HG03280 (cell line): ENCODE results near the gene HTT.
"Not testable (repeated sequence)": the region's sequence is repeated elsewhere in the genome, so short reads cannot be mapped to it uniquely, and the experiment has no call there.

Source experiments
- ATAC-seq: cut with Tn5 transposase; IDR thresholded peaks from one replicate; pipeline ENCODE4 v1.9.1; 2021; ENCODE audit warnings: mild to moderate bottlenecking, moderate library complexity; ENCODE audit not compliant: unreplicated experiment

The HTT gene

DNA sequence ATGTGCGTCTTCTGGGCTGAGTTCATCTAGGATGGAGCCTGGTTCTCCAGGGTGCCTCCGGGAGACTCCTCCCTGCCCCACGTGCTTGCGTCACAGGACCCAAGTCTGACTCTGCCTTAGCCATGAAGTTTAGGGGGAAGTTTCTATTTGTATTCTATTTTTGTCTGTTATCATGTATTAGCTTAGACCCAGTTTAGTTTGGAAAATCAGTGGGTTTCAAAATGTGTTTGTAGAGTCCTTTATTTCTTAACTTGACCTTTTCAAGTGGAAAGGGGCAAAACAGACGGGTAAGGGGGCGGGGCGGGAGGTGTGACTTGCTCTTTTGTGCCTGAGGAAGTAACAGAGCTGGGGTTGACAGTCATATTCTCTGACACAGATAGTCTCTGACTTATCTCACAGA lies 86.0 kb downstream of the HTT start:
- no peak for ATAC-seq

DNA sequence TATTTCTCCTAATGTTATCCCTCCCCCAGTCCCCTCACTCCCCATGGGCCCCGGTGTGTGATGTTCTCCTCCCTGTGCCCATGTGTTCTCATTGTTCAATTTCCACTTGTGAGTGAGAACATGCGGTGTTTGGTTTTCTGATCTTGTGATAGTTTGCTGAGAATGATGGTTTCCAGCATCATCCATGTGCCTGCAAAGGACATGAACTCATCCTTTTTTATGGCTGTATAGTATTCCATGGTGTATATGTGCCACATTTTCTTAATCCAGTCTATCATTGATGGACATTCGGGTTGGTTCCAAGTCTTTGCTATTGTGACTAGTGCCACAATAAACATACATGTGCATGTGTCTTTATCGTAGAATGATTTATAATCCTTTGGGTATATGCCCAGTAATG lies 86.6 kb downstream of the HTT start:
- not testable (repeated sequence) for ATAC-seq

DNA sequence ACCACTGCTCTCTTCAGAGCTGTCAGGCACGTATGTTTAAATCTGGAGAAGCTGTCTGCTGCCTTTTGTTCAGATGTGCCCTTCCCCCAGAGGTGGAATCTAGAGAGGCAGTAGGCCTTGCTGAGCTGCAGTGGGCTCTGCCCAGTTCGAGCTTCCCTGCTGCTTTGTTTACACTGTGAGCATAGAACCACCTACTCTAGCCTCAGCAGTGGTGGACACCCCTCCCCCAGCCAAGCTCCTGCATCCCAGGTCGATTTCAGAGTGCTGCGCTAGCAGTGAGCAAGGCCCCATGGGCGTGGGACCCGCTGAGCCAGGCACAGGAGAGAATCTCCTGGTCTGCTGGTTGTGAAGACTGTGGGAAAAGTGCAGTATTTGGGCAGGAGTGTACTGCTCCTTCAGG lies 92.0 kb downstream of the HTT start:
- ATAC-seq: not testable (repeated sequence)

DNA sequence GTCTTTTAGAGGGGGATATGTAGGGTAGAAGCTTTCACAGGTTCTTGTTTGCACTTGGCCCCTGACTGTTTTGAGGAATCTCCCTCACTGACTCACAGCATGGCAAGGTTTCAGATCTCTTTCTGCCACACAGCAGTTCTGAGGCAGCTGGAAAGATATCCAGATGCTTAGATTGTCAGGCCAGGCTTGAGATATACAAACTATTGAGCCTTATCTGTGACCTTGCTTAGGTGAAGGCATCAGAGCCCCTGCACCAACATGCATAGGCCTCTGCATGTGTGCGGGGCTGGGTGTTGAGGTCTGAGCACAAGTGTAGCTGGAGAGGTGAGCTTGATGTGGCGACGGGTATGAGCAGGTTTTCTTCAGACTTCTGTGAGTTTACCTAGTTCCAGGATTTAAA lies 93.5 kb downstream of the HTT start:
- ATAC-seq: no peak

DNA sequence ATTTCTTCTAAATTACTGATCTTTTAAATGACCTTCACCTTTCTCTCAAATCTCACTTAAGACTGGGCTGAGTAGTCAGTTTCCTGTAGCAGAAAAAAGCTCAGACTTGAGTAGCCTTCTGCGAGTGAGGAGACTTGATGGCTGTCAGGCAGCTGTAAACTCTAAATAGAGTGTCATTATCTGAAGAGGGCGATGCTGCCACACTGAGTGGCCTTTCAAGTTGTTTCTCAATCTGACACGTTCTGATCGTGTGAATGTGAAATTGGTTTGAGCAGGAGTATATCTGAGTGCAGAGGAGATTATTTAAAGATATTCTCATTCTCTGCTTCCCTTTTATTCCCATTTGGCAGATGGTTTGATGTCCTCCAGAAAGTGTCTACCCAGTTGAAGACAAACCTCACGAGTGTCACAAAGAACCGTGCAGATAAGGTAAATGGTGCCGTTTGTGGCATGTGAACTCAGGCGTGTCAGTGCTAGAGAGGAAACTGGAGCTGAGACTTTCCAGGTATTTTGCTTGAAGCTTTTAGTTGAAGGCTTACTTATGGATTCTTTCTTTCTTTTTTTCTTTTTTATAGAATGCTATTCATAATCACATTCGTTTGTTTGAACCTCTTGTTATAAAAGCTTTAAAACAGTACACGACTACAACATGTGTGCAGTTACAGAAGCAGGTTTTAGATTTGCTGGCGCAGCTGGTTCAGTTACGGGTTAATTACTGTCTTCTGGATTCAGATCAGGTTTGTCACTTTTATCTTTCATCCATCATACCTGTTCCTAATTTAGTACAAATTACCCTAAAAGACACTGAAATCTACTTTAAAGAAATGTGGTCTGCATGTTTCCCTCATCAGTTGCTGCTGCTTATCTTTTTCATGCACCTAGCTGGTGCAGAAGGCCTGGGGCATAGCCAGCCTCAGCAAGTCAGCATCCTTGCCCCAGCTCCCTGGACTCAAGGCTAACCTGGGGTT lies 100.2 kb downstream of the HTT start:
- no peak for ATAC-seq

DNA sequence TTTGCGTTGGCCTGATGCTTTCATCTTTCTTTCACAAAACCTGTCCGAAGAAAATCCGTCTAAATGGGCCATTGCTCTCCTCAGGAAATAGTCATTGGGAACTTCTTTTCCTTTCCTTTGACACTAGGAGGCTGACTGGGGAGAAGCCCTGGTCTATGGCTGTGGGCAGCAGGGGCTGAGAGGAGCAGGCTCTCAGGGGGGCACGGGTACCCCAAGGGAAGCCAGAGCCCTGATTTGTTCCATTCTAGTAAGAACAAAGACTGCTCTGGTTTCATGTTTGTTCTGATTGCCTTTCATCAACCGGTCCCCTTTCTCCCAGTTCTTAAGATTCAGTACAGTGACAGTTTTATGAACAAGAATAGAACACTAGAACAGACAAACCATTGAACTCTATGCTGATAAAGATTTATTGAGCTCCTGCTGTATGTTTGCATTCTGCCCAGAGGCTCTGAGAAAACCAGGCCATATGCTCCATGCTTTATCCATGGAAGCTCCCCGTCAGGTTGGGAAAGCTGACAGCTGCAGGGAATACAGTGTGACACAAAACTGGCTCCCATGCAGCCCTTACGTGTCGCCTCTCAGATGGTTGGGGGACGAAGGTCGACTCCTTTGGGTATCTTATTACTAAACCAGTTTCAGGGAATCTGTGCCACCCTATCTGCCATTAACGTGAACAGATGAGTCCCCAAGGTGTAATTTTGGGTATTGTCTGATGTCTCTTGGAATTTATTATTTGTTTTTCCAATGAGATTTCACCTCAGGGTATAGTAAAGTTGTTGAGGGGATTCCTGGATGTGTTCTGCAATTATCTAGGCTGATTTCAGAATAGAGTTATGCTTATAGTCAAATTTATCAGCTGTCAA lies 102.1 kb downstream of the HTT start:
- ATAC-seq: no peak

DNA sequence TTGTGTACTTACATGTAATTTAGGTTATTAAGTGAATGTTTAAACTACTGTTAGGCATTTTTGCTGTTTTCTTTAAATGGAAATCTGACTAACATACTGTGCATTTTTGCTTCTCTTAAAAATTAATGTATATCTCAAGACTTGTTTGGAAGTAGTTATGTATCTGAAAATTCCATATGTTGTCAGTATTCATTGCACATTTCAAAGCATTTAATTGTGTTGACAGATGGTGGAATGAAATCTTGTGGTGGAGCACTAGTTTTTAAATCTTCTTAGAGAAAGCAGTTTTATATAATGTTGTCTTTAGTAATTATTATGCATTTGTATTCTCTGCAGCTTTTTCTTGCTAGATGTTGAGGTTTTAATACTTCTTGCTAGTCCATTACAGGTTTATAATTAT lies 102.9 kb downstream of the HTT start:
- no peak for ATAC-seq

DNA sequence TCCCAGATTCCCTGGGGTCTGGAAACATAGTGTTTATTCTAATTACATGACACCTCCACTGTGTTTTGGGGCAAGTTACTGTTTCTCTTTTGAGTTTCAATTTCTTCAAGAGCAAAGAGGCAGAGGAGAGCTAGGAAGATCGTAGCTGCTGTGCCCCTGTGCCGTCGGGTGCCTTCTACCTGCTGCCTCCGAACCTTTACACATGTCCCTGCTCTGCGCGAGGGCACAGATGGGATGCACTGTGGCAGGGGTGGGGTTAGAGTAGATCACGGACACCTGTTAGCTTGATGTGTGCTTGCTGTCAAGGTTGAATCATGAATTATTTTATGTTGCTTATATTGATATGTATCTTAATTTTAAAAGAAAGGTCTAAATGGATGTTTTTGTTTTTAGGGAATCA lies 103.4 kb downstream of the HTT start:
- ATAC-seq: no peak

DNA sequence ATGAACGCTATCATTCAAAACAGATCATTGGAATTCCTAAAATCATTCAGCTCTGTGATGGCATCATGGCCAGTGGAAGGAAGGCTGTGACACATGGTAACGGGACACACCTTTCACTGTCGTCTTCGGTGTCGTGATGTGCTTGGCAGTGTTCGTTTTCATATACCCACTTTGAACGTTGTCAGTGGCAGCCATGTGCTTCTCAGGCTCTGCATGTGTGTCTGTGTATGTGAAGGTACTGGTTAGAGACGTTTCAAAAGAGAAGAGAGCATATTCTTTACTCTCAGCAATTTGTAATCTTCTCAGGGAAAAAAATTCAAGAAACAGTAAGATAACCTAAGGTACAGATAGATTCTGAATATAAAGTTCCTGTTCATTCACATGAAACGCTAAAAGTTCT lies 103.9 kb downstream of the HTT start:
- no peak for ATAC-seq

DNA sequence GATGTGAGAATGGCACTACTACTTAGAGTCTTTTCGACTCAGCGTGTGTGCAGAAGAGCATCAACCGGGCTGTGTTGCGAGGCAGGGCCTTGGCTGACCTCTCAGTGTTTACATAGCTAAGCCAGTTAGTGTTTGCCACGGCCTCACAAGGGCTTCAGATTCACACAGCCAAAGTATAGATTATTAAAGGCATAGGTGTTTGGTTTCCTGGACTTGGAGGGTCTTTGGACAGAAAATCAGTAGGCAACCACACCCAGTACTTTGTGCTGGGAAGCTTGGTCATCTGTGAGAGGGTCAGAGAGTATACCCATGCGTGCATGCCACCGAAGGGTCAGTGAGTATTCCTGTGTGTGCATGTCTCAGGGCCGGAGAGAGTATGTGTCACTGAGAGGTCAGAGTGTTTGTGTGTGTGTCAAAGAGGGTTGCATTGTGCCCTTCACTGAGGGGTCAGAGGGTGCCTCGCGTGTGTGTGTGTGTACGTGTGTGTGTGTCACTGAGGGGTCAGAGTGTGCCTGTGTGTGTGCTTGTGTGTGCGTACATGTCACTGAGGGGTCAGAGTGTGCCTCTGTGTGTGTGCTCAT lies 104.7 kb downstream of the HTT start:
- ATAC-seq: no peak

DNA sequence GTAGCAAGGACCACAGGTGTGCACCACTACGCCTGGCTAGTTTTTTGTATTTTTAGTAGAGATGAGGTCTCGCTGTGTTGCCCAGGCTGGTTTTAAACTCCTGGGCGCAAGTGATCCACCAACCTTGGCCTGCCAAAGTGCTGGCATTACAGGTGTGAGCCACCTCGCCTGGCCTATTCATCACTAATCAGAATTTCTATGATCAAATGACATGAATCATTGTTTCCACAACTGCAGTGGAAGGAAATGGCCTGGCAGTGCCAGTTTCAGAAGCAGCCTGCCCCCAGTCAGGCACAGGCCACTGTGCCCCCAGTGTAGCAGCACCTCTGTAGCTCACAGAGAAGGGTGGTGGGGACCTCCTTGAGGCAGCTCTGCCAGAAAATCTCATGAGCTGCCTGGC lies 108.5 kb downstream of the HTT start:
- no peak for ATAC-seq

DNA sequence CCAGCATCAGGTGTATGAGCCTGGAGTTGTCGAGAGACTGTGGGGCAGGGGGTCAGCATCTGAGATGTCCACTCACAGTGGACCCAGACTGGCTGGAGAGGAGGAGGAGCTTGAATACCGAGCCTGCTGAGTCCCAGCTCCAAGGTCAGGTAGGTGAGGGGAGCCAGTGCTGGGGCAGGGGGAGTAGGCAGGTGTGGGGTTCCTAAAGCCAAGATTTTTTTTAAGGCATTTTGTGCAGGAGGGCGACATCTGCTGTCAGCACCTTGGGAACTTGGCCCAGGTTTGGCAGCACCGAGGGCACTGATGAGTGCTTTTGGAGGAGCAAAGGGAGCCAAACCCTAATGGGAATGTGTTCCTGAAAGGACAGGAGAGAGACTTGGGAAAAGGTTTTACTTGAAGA lies 110.2 kb downstream of the HTT start:
- no peak for ATAC-seq

DNA sequence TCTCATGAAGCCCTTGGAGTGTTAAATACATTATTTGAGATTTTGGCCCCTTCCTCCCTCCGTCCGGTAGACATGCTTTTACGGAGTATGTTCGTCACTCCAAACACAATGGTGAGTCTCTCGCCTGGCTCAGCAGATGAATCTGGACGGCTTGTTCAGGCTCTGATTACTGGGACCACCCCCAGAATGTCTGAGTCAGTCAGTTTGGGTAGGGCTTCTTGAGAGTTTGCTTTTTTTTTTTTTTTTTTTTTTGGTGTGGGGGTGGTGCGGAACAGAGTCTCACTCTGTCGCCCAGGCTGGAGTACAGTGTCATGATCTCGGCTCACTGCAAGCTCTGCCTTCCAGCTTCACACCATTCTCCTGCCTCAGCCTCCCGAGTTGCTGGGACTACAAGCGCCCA lies 112.1 kb downstream of the HTT start:
- ATAC-seq: no peak

DNA sequence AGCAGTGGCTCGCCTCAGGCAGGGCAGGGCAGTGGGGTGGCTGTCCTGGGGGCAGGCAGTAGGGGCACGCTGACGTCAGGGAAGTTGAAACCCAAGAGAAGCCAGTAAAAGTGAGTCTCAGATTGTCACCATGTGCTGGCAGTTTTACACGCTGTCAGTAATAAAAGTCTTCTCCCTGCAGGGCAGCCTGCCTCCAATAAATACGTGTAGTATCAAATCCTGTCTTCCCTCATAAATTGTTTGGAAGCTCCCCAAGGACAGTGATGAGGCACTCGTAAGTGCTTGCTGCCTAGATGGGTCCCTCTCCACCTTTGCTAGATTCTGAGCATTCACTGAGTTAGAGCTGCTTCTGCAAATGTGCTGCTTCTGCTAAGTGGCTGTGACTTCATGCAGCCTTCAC lies 113.6 kb downstream of the HTT start:
- ATAC-seq: no peak

DNA sequence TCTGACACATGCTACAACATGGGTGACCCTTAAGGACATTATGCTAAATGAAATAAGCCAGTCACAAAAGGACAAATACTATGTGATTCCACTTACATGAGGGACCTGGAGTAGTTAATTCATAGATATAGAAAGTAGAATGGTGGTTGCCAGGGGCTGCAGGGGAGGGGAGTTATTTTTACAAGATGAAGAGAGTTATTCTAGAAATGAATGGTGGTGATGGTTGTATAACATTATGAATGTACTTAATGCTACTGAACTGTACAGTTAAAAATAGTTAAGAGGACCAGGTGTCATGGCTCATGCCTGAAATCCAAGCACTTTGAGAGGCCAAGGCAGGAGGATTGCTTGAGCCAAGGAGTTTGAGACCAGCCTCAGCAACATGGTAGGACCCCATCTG lies 115.0 kb downstream of the HTT start:
- ATAC-seq: no peak

DNA sequence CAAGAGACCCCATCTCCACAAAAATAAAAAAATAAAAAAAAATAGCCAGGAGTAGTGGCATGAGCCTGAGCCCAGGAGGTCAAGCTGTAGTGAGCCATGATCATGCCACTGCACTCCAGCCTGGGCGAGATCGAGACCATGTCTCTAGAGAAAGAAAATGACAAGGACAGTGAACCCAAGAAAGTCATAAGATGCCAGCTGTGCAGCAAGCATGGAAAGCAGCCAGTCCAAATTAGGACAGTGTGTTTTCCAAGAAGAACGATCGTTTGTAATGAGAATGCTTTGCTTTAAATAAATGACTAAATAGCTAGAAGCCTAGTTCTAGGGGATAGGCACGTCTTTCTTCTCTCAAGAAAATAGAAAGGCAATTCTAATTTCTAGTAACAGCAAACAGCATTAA lies 116.1 kb downstream of the HTT start:
- ATAC-seq: no peak

DNA sequence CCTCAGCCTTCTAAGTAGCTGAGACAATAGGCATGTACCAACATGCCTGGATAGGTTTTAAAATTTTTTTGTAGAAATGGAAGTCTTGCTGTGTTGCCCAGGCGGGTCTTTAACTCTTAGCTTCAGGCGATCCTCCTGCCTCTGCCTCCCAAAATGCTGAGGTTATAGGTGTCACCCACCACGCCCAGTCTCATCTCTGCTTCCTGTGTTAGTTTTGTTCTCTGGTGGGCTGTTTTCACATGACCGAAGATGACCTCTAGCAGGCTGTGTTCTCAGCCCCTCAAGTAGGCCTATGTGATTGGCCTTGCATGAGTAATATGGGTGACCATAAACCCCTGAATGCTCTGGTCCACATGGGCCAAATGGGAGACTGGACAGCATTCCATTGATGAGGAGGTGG lies 117.7 kb downstream of the HTT start:
- no peak for ATAC-seq

DNA sequence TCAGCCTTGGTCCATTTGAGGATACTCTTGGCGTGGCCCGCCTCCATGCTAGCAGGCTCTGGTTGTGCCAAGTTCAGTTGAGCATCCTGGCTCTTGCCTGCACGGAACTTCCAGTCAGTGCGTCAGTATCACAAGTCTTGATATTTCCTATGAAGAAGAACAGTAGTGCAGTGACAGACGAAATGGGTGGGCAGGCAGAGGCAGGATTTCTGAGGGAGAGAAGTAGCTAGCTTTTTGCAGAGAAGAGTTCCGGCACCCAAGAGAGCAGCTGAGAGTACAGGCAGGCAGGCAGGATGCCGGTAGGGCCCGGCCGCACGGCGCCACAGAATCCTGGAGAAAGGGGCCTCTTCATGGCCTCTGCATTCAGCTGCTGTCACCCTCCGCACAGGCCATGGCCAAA lies 118.3 kb downstream of the HTT start:
- no peak for ATAC-seq

DNA sequence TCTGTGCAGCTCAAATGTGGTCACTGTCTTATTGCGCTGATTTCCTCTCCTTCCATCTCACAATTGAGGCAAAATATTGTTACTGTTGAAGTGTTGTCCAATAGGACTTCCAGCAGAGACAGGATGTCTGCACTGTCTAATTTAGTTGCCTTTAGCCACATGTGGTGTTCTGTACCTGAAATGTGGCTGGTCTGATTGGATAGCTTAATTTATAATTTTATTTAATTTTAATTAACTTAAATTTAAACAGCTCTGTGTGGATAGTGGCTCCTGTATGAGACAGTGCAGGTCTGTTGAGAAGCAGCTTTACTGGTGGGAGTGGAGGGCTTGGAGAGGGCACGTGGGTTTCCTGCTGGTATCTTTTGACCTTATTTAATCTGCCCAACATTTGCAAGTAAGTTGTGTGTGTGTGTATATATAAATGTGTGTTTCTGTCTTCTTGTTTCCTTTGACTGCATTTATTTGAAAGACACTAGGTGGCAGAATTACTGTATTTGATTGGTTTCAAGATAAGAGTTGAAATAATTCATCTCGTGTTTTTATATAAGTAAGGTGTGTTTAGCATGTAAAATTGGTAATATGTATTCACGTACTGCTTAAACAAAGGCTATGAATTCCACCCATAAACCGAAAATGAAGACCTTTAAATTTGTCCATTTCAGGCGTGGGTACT lies 119.2 kb downstream of the HTT start:
- ATAC-seq: no peak

DNA sequence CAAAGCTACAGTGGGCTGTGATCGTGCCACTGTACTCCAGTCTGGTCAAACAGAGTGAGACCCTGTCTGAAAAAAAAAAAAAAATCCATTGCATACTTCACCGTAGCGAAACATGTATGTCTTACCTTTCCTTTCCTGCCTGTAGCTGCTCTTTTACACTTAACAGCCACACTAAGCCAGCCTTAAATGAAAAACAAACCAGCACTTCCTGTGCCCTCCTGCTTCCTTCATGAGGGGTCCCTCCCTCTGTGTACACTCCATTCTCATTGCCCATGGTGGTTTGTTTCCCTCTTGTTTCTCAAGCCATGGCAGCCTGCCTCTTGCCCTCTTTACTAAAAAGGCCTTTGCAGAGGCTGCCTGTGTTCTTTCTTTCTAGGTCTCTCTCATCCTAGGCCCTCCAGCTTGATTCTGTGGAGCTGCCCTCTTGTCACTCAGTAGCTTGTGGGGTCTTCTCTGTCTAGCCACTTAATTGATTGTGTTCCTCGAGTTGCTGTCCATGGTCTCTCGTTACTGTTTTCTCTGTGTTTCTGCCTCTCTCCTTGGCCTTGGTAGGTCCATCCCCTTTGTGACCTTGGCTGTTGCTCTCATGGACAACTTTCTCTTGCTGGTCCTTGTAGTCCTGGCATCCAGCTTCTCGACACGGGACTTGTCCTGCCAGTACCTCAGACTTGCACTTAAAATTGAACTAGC lies 122.3 kb downstream of the HTT start:
- no peak for ATAC-seq
